GM11168 (cell line): ENCODE data around the gene OPRPN.

Experiments used
- in situ Hi-C: fragments of 300-500 bp; cut with MboI; formaldehyde crosslinking; loops from one replicate; pipeline ENCODE4 v1.12.0; 2022; ENCODE audit warnings: low sequenced_read_pairs; ENCODE audit not compliant: unreplicated experiment

Gene OPRPN

DNA sequence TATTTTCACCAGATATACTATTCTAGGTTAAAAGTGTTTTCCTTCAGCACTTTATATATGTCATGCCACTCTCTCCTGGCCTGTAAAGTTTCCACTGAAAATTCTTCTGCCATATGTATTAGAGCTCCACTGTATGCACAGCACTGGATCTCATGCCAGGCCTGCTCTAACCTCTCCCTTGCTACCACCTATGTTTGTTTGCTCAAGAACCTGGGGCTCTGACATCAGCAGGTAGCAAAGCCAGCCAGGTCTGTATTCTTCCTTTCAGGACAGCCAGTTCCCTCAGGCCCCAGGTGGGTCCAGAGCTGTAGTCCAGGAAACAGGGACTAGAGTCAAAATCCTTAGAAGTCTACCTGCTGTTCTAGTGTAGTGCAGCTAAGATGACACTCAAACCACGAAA is 55.2 kb downstream of the OPRPN start:
- in situ Hi-C loops = no loop called here
